ENCODE measurements around the gene TRIM40.

The TRIM40 gene

GRCh38 chr6:30188541-30188940 is 52.6 kb downstream of the TRIM40 start:
- peaks cover 65% of the 10 kb centered on the region for H3K36me3 ChIP-seq (ENCODE audit: control insufficient read depth, insufficient read depth, low read length)
- no peak overlapping the region for H3K27ac ChIP-seq (ENCODE audit: low read depth, low read length, severe bottlenecking)
- WGBS, 2 experiments (ENCODE audit: insufficient coverage in 2 of 2), result 92 to 93% methylated on average over 5 of the region's 5 CpGs
- no peaks in the 10 kb centered on the region for H3K4me1 ChIP-seq (ENCODE audit: control insufficient read depth, insufficient read depth, low read length, poor library complexity, severe bottlenecking)
- H3K9me3 ChIP-seq (ENCODE audit: control insufficient read depth, low read length), result no peaks in the 10 kb centered on the region
- no peak overlapping the region for H3K4me3 ChIP-seq (ENCODE audit: extremely low read depth, insufficient read depth, low read length, poor library complexity, severe bottlenecking)

DNA sequence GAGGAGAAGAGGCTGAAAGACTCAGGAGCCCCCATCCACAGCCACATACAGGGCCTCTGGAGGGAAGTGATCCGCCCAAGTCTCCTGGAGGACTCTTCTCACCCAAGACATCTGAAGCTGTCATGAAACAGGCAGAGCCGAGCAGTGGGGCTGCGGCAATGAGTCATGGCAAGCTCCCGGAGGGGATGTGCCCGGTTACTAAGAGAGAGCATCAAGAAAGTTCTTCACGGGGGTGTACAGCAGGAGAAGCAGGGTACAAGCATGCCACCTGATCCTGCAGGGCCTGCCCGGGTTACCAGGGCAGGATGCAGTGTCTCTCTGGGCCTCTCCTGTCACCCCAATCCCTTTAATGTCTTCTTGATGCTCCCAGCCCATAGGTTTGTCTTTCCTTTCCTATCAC is 56.1 kb downstream of the TRIM40 start:
- H3K27ac ChIP-seq (ENCODE audit: low read depth, low read length, severe bottlenecking), result no peak overlapping the region
- 86 to 90% methylated on average over 6 of the region's 7 CpGs for WGBS, 2 experiments (ENCODE audit: insufficient coverage in 2 of 2)
- H3K9me3 ChIP-seq (ENCODE audit: control insufficient read depth, low read length), result no peaks in the 10 kb centered on the region
- no peak overlapping the region for H3K4me3 ChIP-seq (ENCODE audit: extremely low read depth, insufficient read depth, low read length, poor library complexity, severe bottlenecking)
- H3K4me1 ChIP-seq (ENCODE audit: control insufficient read depth, insufficient read depth, low read length, poor library complexity, severe bottlenecking), result no peaks in the 10 kb centered on the region
- H3K36me3 ChIP-seq (ENCODE audit: control insufficient read depth, insufficient read depth, low read length), result peaks cover 66% of the 10 kb centered on the region

GRCh38 chr6:30194797-30195690 is 59.1 kb downstream of the TRIM40 start:
- WGBS, 2 experiments (ENCODE audit: insufficient coverage in 2 of 2), result 82 to 96% methylated on average over 2 to 6 of the region's 8 CpGs
- H3K4me3 ChIP-seq (ENCODE audit: extremely low read depth, insufficient read depth, low read length, poor library complexity, severe bottlenecking), result no peak overlapping the region
- peaks cover 67% of the 10 kb centered on the region for H3K36me3 ChIP-seq (ENCODE audit: control insufficient read depth, insufficient read depth, low read length)

DNA sequence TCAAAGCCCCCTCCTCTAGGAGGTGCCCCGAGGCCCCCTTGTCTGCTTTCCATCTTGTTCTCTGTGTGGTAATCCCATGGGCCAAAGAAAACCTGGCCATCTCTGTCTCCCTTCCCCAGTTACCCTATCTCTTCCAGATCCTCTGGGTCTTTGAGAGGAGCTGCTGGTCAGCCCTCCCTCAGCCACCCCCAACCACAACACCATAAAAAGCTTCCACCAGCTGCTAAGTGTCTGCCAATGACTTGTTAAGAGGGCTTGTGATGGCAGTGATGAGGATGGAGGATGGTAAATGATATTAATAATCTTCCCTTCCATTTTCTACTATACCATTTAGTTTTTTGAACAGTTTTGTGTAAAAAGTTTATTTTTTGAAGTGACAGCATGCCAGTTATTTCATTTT is 60.0 kb downstream of the TRIM40 start:
- Histone ChIP-seq H3K27ac (ENCODE audit: low read depth, low read length, severe bottlenecking) (no peak overlapping the region), H3K36me3 (ENCODE audit: control insufficient read depth, insufficient read depth, low read length) (peaks cover 67% of the 10 kb centered on the region), H3K4me1 (ENCODE audit: control insufficient read depth, insufficient read depth, low read length, poor library complexity, severe bottlenecking) (no peaks in the 10 kb centered on the region), H3K9me3 (ENCODE audit: control insufficient read depth, low read length) (no peaks in the 10 kb centered on the region), H3K4me3 (ENCODE audit: extremely low read depth, insufficient read depth, low read length, poor library complexity, severe bottlenecking) (no peak overlapping the region)
- 88% methylated on average over 1 of the region's 1 CpG; no CpG with 5 or more reads in 1 of the 2 experiments for WGBS, 2 experiments (ENCODE audit: insufficient coverage in 2 of 2)

More at GRCh38 chr6:30194797-30195690, 59.1 kb downstream of the TRIM40 start:
- Histone ChIP-seq H3K27ac (ENCODE audit: low read depth, low read length, severe bottlenecking) (no peak overlapping the region), H3K9me3 (ENCODE audit: control insufficient read depth, low read length) (no peaks in the 10 kb centered on the region), H3K4me1 (ENCODE audit: control insufficient read depth, insufficient read depth, low read length, poor library complexity, severe bottlenecking) (no peaks in the 10 kb centered on the region)

DNA sequence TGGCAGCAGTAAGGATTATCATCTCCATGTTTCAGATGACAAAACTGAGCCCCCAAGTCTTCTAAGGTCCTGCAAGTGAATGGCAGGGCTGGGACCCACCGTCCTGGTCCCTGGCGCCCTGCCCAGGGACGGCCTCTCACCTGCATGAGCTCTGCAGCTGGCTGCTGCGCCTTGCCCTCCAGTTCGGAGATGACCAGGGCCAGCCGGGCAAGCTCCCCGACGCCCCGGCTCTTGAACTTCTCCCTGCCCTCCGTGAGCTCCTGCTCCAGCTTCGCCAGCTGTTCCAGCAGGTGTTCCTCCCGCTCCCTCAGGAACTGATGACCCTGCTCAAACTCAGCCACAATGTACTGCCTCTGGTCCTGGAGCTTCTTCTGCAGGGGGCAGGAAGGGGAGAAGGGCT is 60.4 kb downstream of the TRIM40 start:
- peaks cover 64% of the 10 kb centered on the region for H3K36me3 ChIP-seq (ENCODE audit: control insufficient read depth, insufficient read depth, low read length)
- no peak overlapping the region for H3K27ac ChIP-seq (ENCODE audit: low read depth, low read length, severe bottlenecking)
- no peaks in the 10 kb centered on the region for H3K9me3 ChIP-seq (ENCODE audit: control insufficient read depth, low read length)
- 92 to 100% methylated on average over 5 to 7 of the region's 12 CpGs for WGBS, 2 experiments (ENCODE audit: insufficient coverage in 2 of 2)
- no peaks in the 10 kb centered on the region for H3K4me1 ChIP-seq (ENCODE audit: control insufficient read depth, insufficient read depth, low read length, poor library complexity, severe bottlenecking)
- no peak overlapping the region for H3K4me3 ChIP-seq (ENCODE audit: extremely low read depth, insufficient read depth, low read length, poor library complexity, severe bottlenecking)
